Tongue (tissue), 2 donors: ENCODE results near the gene DCUN1D5. TPM values are rescaled to one million over a fixed set of nuclear protein-coding genes. Genes with fewer than 3 reads are reported as not detected.
"Not testable (repeated sequence)": the region's sequence is repeated elsewhere in the genome, so short reads cannot be mapped to it uniquely, and the experiment has no call there.

ENCODE experiments used
- DNase-seq: peaks from one replicate; pipeline ENCODE4 v3.0.0-alpha.2; 2015
- total RNA-seq: library from RNA; depleted of rRNA; stranded (reverse); fragments of >200 nt; gene quantifications from one replicate; pipeline ENCODE4 v1.2.3, GENCODE V29; 2014

The DCUN1D5 gene
- total RNA-seq, 1 donor from 2014 or later, result 44.5 TPM

DNA sequence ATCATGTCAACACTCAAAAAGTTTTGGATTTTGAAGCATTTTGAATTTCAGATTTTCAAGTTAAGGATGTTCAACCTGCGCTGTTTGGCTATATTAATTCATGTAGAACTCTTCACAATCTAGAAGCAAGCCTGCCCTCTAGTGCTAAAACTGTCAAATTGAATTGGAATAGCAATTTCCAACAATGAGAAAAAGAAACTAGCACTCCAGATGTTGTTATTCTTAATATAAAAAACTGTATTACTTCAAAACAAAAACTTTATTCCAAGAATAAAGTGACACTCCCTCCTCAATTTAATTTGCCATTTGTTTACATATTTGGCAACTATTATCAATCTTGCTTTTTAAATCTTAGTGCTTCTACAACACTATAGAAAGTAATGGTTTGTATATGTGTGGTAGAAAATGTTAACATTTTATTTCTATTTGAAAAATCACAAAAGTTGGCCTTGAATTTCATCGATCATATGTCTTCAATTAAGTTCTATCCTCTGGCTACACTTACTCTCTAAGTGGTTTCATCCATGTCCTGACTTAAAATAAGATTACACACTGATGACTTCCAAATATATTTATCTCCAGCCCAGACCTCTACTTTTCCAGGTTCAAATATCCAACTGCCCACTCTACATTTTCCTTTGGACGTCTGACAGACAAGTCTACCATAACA, 36.6 kb downstream of the DCUN1D5 start:
- DNase-seq, result peak; percentile 68

DNA sequence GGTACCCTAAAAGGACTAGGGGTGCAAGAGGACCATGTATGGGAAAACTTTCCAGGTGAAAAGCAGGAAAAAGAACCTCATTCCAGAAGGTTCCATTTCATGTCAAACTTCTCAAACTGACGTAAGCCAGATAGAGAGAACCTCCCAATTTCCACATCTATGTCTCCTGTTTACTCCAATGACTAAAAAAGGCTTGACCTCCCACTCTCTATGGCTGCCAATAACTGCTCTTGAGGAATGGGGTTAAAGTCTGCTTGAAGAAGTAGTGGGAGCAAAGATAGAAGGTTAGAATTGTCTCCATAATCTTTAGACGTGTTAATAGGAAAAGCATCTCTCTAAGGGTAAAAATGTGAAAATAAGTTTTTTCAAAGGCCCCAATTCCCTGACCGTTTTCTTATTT, 38.0 kb downstream of the DCUN1D5 start:
- DNase-seq, result no peak

DNA sequence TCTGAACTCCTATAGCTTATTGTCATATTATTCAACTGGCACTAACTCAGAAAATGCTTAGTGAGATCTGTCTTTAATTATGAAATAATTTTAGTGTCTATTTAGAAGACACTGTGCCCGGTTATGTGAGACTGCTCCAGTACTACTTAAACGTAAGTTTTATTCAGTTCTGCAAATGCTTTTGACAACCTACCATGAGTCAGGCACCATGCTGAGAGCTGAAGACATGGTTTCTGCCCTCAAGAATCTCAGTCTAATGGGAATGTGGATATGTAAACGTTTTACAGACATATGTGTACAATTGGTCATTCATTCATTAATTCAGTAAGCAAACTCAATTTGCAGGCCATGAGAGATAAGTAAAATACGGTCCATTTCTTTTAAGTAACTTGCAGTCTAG, 40.0 kb downstream of the DCUN1D5 start:
- no peak for DNase-seq

DNA sequence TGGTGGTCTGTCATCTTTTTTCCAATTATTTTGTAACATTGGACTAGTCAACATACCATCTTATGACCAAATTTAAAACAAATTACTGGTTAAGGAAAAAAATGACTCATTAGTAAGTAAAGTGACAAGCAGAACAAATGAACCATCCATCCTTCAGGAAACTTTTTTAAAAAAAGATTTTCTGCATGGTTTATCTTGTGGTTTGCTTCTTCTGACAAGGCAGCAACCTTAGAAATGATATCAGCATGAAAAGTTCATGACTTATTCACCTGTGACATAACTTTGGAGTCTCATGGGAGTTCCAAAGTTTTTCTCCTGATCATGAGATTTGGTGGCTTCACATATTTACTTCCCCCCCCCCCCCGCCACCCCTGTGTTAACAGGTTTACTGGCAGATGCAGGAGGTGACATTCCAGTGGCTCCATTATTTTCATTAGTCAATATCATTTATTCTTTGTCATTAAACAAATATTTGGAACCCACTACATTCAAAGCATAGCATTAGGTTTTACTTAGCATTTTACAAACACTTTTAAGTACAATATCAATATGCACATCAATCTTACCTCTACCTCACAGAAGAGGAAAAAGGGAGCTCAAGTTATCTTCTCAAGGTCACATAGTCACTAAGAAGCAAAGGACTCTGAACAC, 40.7 kb downstream of the DCUN1D5 start:
- DNase-seq, result no peak

DNA sequence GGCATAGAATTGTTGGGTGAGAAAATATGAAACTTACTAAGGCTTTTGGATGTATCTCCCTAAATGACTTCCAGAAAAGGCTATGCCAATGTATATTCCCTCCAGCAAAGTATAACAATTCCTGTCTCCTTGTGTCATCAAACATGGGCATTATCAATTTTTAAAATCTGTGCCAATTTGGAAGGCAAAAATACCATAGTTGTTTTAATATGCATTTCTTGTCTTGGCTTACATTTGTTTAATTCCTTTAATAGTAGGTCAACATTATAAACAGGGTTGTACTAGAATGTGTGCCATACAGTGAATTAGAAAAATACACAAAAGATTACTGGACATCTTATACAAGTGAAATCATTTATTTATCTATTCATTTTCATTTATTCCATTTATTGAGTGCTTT, 41.6 kb downstream of the DCUN1D5 start:
- no peak for DNase-seq

DNA sequence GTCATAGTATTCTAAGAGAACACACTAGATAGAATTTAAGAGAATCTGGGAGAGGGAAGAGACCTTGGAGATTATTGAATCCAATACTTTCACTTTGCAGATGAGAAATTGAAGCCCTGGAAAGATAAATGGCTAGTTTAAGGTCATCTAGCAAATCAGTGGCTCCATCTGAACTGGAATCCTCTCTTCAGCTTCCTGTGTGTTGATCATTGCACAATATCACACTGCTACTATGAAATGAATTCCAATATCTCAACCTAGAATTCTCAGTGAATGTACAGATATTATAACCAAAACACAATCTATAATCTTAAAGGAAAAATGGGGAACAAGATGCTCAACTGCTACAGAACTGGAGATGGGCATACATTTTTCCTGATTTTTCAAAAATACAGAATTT, 44.1 kb downstream of the DCUN1D5 start:
- no peak for DNase-seq

DNA sequence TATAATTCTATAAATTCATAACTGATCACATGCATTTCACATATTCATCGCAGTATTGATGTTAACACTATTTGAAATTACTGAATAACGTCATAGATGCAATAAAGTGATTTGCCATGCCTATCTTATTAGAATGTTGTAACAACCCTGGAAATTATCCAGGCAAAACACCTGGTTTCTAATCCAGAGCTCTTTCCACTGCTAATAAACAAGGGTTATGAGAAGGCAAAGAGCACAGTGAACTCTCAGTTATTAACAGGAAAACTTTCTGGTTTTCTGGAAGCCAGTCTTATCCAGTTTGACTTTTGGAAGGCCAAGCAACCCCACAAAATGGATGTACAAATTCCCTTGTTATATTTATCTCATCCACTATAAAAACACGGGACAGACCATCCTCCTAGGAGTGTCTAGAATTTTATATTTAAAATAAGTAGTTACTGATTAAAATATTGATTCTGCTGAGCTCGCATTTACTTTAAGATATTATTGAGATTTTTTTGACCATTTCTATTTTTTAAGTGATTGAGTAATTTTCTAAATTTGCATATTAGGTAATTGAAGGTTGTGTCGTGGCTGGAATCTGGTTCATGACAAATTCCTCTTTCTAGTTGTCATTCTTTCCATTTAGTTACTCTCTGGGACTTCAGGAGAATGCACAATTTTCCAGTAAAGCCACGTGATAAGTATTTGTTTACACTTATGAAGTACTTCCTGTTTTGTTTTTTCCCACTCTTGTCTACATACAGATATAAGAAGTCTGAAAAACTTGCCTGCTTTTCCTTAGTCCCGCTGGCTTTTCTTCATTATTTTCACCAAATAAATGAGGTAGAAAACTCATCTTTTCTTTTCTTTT, 47.9 kb downstream of the DCUN1D5 start:
- DNase-seq, result no peak

DNA sequence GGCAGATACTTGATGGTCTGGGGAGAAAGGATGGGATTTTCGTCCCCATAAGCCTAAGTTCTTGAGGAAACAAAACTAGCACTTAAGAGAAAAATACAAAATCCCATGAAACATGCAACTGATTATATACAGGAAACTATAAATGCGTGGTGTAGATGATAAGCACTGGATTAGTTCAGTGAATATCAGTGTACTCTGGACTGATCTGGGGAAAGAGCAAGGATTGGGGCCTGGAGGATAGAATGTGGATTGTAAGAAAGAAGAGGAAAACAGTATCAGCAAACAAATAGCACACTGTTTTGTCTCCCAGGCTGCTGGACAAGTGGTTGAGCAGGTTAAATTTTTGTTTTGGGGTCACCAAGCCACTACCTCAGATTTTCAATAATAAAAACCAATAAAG, 49.8 kb downstream of the DCUN1D5 start:
- DNase-seq, result no peak

DNA sequence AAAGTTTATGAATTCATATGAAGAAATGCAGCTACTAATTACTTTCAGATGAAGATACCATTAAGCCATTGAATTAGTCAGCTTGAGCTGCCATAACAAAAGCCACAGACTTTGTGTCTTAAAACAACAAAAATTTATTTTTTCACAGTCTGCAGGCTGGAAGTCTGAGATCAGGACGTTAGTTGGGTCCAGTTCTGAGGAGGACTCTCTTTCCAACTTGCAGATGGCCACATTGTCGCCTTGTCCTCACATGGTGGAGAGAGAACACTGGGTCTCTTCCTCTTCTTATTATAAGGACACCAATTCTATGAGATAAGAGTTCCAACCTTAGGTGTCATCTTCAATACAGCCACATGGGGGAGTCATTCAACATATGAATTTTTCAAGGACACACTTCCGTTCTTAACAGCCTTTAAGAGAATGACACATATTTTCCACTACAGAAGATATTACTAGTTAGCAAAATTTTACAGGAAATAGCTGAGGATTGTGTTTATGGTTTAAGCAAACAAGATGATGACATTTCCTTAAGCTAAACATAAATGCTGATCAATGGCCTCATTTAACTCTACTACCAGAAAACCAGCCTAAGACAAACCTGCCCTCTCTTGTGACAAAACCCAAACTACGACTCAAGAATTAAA, 56.0 kb downstream of the DCUN1D5 start:
- DNase-seq, result peak; percentile 55

DNA sequence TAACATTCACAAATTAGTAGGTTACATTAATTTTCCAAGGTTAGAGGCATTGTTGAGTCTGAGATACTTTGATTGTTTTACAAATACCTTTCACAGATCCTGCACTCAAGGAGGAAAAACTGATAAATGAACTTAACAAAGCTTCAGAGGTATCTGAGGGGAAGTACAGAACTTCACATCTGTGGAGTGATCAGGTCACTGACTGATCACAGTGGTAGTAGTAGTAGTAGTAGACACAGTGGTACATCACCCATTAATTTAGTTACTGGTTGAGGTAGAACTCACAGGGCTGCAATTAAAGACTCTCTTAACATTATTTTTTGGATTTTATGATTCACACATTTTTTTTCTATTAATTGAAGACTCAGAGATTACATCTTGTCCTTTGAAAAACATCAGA, 56.7 kb downstream of the DCUN1D5 start:
- no peak for DNase-seq

DNA sequence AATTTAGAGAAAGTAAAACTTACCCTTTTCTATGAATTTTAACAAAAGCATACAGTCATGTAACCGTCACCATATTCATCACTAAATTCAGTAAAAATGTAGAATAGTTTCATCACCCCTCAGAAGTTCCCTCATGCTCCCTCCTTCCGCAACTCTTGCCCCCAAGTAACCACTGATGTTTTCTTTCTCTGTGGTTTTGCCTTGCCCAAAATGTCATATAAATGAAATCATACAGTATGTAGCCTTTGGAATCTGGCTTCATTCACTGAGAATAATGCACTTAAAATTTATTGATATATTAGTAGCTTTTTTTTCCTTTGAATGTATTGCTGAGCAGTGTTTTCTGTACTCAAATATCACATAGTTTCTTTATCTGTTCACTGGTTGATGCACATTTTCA, 60.1 kb downstream of the DCUN1D5 start:
- no peak for DNase-seq

DNA sequence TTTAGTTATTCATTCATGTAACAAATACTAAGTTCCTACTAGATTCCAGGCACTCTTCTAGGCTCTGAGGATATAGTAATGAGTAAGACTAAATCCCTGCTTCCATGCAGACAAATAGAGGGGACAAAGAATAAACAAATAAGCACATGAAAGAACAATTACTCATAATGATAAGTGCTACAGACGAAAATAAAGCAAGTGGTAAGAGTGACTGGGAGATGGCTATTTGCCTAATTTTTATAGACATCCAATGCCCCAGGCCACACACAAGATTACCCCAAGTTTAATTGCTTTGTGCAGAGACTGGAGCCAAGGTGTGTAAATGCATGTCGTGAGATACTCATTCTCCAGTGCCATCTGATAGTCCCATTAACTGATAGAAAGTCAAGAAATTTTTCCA, 62.6 kb downstream of the DCUN1D5 start:
- DNase-seq, result no peak

DNA sequence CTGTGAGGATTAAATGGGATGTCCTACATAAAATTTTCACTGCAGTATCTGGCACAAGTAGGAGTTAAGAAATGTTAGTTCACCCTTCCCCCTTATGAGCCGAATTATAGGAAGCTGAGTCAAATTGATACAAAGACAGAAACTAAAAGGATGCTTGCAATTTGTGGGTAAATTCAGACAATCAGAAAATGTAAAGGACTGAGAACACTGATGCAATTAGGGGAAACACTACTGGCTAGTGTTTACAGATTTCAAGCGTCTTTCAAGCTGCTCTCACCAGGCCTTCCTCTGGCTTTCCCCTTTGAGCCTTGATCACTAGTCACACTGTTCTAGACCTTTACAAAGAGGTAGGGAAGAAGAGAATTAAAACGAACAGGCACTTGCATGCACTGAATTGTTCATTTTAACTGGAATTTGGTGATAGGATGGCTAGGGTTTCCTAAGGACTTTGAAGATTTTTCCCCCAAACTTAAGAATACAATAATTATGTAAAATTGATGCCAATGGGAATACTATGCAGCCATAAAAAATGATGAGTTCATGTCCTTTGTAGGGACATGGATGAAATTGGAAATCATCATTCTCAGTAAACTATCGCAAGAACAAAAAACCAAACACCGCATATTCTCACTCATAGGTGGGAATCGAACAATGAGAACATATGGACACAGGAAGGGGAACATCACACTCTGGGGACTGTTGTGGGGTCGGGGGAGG, 63.5 kb downstream of the DCUN1D5 start:
- not testable (repeated sequence) for DNase-seq

DNA sequence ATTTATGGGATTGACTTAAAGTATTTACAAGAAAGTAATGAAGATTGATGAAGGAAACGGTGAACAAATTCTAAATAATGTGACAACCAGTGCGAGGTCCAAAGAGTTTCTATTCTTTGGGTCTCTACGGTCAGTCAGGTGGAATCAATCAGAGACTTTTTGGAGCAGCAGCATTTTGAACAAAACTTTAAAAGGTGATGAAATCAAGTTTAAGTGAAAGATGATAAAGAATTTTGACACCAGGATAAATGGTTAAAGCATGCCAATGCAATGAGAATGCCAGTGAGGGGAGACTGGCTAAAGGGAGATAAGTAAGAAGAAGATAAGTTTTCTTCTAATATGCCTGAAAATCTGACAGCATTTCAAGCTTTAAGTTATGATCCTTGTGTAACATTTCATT, 67.9 kb downstream of the DCUN1D5 start:
- no peak for DNase-seq

DNA sequence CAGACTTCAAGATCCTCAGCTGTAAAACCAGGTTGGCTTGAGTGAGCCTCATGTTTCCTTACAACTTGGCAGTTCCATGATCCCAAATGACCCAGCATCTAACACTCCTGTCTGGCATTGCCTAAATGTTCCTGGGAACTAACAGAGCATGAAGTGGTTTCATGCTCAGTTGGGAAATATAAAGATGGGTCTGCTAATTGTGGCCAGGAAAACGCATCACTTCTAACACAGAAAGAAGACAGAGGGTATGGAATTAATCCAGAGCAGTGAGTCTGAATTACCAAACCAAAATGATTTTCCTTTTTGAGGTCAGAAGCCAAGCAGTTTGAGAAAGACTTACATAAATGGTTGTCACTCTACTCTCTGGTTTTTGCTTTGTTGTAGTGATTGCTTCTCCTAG, 75.9 kb downstream of the DCUN1D5 start:
- no peak for DNase-seq

DNA sequence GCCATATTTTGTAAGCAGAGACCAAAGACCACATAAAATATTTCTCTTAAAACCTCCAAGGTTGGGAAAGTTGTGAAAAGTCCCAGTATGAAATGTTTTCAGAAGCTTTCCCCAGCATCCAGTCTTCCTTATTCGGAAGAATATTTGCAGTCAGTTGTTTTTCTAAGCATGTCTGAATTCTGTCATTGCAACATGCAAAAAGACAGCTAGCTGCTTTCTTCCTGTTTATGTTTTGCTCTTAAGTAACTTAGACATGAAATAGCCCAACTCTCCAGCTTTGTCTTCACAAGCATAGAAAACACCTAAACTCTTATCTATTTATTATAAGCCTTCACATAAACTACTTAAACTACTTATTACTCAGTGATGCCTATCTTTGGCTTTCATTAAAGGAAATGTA, 78.5 kb downstream of the DCUN1D5 start:
- DNase-seq, result no peak

Other genes starting within 250 kb of the DCUN1D5 start
- 0.10 TPM for gene MMP3, start 248.6 kb downstream of the DCUN1D5 start, total RNA-seq
- not detected for gene MMP12, start 217.2 kb downstream of the DCUN1D5 start, total RNA-seq
- gene MMP13, start 136.4 kb downstream of the DCUN1D5 start, total RNA-seq, result not detected
- gene DYNC2H1, start 17.3 kb upstream of the DCUN1D5 start, total RNA-seq, result 37.3 TPM